OCI-LY1 (cell line): ENCODE measurements around the gene LMF1.

ENCODE experiments used
- H2AFZ ChIP-seq: fragments of 200-600 bp; sonication (generic), shearing (Covaris generic); 2 replicates; pipeline ENCODE4 v1.6.0; 2014; ENCODE audit warnings: antibody characterized with exemption, mild to moderate bottlenecking, low read length
- H3F3A ChIP-seq: fragments of 200-600 bp; sonication (generic), shearing (Covaris generic); 2 replicates; pipeline ENCODE4 v1.6.0; 2014; ENCODE audit warnings: mild to moderate bottlenecking, antibody characterized with exemption, low read length, moderate library complexity; ENCODE audit not compliant: insufficient read depth
- H3K27ac ChIP-seq: fragments of 200-600 bp; sonication (generic); 2 replicates; pipeline ENCODE4 v1.5.1; 2014; ENCODE audit warnings: low read length, mixed run types, mild to moderate bottlenecking, low read depth; ENCODE audit not compliant: poor library complexity, severe bottlenecking
- H3K27me3 ChIP-seq: fragments of 200-600 bp; sonication (generic); 2 replicates; pipeline ENCODE4 v1.6.0; 2014; ENCODE audit warnings: antibody characterized with exemption, mild to moderate bottlenecking, low read length, moderate library complexity; ENCODE audit not compliant: insufficient read depth
- H3K36me3 ChIP-seq: fragments of 200-600 bp; sonication (generic); 2 replicates; pipeline ENCODE4 v1.6.1; 2014; ENCODE audit warnings: mild to moderate bottlenecking, antibody characterized with exemption, low read length, moderate library complexity, mixed read lengths; ENCODE audit not compliant: insufficient read depth
- H3K4me1 ChIP-seq: fragments of 200-600 bp; sonication (generic); 2 replicates; pipeline ENCODE4 v1.5.1; 2014; ENCODE audit warnings: mild to moderate bottlenecking, low read length, moderate library complexity; ENCODE audit not compliant: insufficient read depth, severe bottlenecking
- H3K4me2 ChIP-seq: fragments of 200-600 bp; sonication (generic), shearing (Covaris generic); 2 replicates; pipeline ENCODE4 v1.6.1; 2014; ENCODE audit warnings: low read length
- H3K4me3 ChIP-seq: fragments of 200-600 bp; sonication (generic); 2 replicates; pipeline ENCODE4 v1.5.1; 2014; ENCODE audit warnings: low read length, low read depth, mild to moderate bottlenecking, mixed read lengths; ENCODE audit not compliant: poor library complexity, severe bottlenecking
- H3K79me2 ChIP-seq: fragments of 200-600 bp; shearing (Covaris generic); 2 replicates; pipeline ENCODE4 v1.6.1; 2016; ENCODE audit warnings: mixed run types, low read length, mixed read lengths; ENCODE audit not compliant: insufficient read depth
- H3K9ac ChIP-seq: fragments of 200-600 bp; sonication (generic), shearing (Covaris generic); 2 replicates; pipeline ENCODE4 v1.6.1; 2014; ENCODE audit warnings: mild to moderate bottlenecking, low read length, mixed read lengths
- H3K9me2 ChIP-seq: fragments of 200-600 bp; sonication (generic), shearing (Covaris generic); 2 replicates; pipeline ENCODE4 v1.6.1; 2014; ENCODE audit warnings: low read depth, mild to moderate bottlenecking, low read length, mixed read lengths
- H3K9me3 ChIP-seq: fragments of 200-600 bp; shearing (Covaris generic); 2 replicates; pipeline ENCODE4 v1.6.1; 2014; ENCODE audit warnings: low read length, mixed read lengths
- H4K20me1 ChIP-seq: fragments of 200-600 bp; sonication (generic), shearing (Covaris generic); 2 replicates; pipeline ENCODE4 v1.6.0; 2016; ENCODE audit warnings: mild to moderate bottlenecking, low read length; ENCODE audit not compliant: insufficient read depth
- EZH2 ChIP-seq: fragments of 200-600 bp; sonication (generic), shearing (Covaris generic); IDR thresholded peaks from 2 replicates; pipeline ENCODE4 v1.8.0; 2017; ENCODE audit warnings: borderline replicate concordance, mixed run types, mild to moderate bottlenecking, antibody characterized with exemption, low read length, moderate library complexity, mixed read lengths
- TF ChIP-seq, protein P1 (sequence below): fragments of 200-600 bp; sonication (generic), shearing (Covaris generic); IDR thresholded peaks from 2 replicates; pipeline ENCODE4 v1.5.1; 2017; ENCODE audit warnings: mild to moderate bottlenecking, antibody characterized with exemption, low read length, moderate library complexity, mixed read lengths

The LMF1 gene

GRCh38 chr16:924063-924462, 46.7 kb downstream of the LMF1 start:
- Histone ChIP-seq H3K9me2 (no peaks in the 10 kb centered on the region), H3K9ac (no peak overlapping the region), H3K36me3 (no peaks in the 10 kb centered on the region), H3K9me3 (no peaks in the 10 kb centered on the region; the same call in 1 of the 2 replicates), H3F3A (no peaks in the 10 kb centered on the region), H3K4me1 (no peaks in the 10 kb centered on the region), H3K27me3 (no peaks in the 10 kb centered on the region), H3K4me2 (no peak overlapping the region), H3K4me3 (no peak overlapping the region), H2AFZ (no peak overlapping the region), H3K79me2 (no peaks in the 10 kb centered on the region), H3K27ac (no peak overlapping the region), H4K20me1 (no peaks in the 10 kb centered on the region)
- TF ChIP-seq EZH2, result no peak
- TF ChIP-seq, protein P1, sequence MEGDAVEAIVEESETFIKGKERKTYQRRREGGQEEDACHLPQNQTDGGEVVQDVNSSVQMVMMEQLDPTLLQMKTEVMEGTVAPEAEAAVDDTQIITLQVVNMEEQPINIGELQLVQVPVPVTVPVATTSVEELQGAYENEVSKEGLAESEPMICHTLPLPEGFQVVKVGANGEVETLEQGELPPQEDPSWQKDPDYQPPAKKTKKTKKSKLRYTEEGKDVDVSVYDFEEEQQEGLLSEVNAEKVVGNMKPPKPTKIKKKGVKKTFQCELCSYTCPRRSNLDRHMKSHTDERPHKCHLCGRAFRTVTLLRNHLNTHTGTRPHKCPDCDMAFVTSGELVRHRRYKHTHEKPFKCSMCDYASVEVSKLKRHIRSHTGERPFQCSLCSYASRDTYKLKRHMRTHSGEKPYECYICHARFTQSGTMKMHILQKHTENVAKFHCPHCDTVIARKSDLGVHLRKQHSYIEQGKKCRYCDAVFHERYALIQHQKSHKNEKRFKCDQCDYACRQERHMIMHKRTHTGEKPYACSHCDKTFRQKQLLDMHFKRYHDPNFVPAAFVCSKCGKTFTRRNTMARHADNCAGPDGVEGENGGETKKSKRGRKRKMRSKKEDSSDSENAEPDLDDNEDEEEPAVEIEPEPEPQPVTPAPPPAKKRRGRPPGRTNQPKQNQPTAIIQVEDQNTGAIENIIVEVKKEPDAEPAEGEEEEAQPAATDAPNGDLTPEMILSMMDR, result no peak

GRCh38 chr16:923184-923583, 47.6 kb downstream of the LMF1 start:
- TF ChIP-seq EZH2, result no peak
- TF ChIP-seq, protein P1, result no peak
- H3K4me3 ChIP-seq, result no peak overlapping the region
- no peak overlapping the region for H2AFZ ChIP-seq
- H3K36me3 ChIP-seq, result no peaks in the 10 kb centered on the region
- no peaks in the 10 kb centered on the region for H3K79me2 ChIP-seq
- H3K9ac ChIP-seq, result no peak overlapping the region
- H3K9me2 ChIP-seq, result no peaks in the 10 kb centered on the region
- no peaks in the 10 kb centered on the region for H4K20me1 ChIP-seq
- no peaks in the 10 kb centered on the region; the same call in 1 of the 2 replicates for H3K9me3 ChIP-seq
- H3K4me2 ChIP-seq, result no peak overlapping the region
- no peaks in the 10 kb centered on the region for H3K27me3 ChIP-seq
- no peaks in the 10 kb centered on the region for H3F3A ChIP-seq
- H3K4me1 ChIP-seq, result no peaks in the 10 kb centered on the region
- no peak overlapping the region for H3K27ac ChIP-seq

DNA sequence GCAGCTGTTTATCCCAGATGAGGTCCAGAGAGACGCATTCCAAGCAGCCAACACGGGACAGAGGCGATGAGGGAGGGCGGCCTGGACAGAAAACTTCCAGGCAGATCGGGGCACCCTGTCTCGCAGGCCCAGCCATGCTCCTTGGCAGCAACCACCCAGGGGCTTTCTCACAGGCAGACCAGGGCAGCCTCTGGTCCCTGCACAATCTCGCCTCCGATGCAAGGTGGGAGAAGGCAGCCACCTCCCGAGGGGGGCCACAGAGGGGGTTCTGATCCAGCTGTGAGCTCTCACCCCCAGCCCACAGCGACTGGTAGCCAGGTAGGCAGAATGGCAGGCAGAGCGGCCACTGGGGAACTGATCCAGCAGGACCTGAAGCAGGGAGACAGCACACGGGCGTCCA, 48.7 kb downstream of the LMF1 start:
- Histone ChIP-seq H3K9me3 (no peaks in the 10 kb centered on the region; the same call in 1 of the 2 replicates), H3K27me3 (no peaks in the 10 kb centered on the region), H3F3A (no peaks in the 10 kb centered on the region), H4K20me1 (no peaks in the 10 kb centered on the region), H3K9me2 (no peaks in the 10 kb centered on the region), H3K27ac (no peak overlapping the region), H3K4me1 (no peaks in the 10 kb centered on the region), H3K36me3 (no peaks in the 10 kb centered on the region), H2AFZ (no peak overlapping the region), H3K79me2 (no peaks in the 10 kb centered on the region), H3K9ac (no peak overlapping the region), H3K4me2 (no peak overlapping the region), H3K4me3 (no peak overlapping the region)
- TF ChIP-seq EZH2, result no peak
- TF ChIP-seq, protein P1, result no peak
